Measurements from ENCODE around the gene MIXL1.
A peak's percentile ranks its signal among the peaks of the same experiment; 100 is the strongest.
"Not testable (repeated sequence)": the region's sequence is repeated elsewhere in the genome, so short reads cannot be mapped to it uniquely, and the experiment has no call there.

Gene MIXL1

DNA sequence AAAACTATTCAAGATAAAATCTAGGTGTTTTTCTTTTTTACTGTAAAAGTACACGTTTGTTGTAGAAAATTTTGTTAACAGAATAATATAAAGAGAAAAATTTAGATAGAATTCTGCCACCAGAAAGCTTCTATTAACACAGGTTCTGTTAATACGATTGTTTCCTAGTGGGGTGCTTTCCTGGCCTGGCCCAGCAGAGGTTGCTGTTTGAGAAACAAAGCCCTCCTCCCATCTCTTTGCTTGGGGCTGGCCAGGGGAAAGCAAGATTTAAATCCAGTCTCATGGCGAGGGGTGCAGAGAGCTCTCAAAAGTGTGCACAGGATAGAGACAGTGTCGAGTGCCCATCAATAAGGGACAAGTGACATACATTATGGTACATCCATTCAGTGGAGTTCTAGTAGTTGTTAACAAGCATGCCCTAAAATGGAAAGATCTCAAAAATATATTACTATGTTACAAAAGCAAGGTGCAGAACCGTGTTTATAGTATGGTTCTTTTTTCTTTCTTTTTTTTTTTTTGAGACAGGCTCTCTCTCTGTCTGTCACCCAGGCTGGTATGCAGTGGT, 22.4 kb upstream of the MIXL1 start:
- Histone ChIP-seq H3K27me3 (ENCODE audit: control insufficient read depth, insufficient read depth, low read length) (no peaks in the 10 kb centered on the region), H3K4me1 (ENCODE audit: control insufficient read depth, insufficient read depth, low read length) (peaks cover 8% of the 10 kb centered on the region), H3K9ac (ENCODE audit: low read depth, low read length) (no peak overlapping the region), H3K4me3 (ENCODE audit: low read depth, low read length) (no peak overlapping the region), H3K36me3 (ENCODE audit: control insufficient read depth, insufficient read depth, low read length) (no peaks in the 10 kb centered on the region), H3K27ac (ENCODE audit: low read depth, low read length) (no peak overlapping the region), H3K9me3 (ENCODE audit: control insufficient read depth, insufficient read depth, low read length) (no peaks in the 10 kb centered on the region)

- no peak overlapping the region for H3K4me3 ChIP-seq (ENCODE audit: low read depth, low read length)
Measured at GRCh38 chr1:226202246-226202645, 21.2 kb upstream of the MIXL1 start.

GRCh38 chr1:226202666-226203065, 20.8 kb upstream of the MIXL1 start:
- H3K27ac ChIP-seq (ENCODE audit: low read depth, low read length); H3K27me3 ChIP-seq (ENCODE audit: control insufficient read depth, insufficient read depth, low read length); H3K4me1 ChIP-seq (ENCODE audit: control insufficient read depth, insufficient read depth, low read length); H3K36me3 ChIP-seq (ENCODE audit: control insufficient read depth, insufficient read depth, low read length); H3K4me3 ChIP-seq (ENCODE audit: low read depth, low read length); H3K9ac ChIP-seq (ENCODE audit: low read depth, low read length); H3K9me3 ChIP-seq (ENCODE audit: control insufficient read depth, insufficient read depth, low read length): not testable (repeated sequence)

More at GRCh38 chr1:226202246-226202645, 21.2 kb upstream of the MIXL1 start:
- H3K9ac ChIP-seq (ENCODE audit: low read depth, low read length) = no peak overlapping the region
- no peaks in the 10 kb centered on the region for H3K27me3 ChIP-seq (ENCODE audit: control insufficient read depth, insufficient read depth, low read length)
- H3K36me3 ChIP-seq (ENCODE audit: control insufficient read depth, insufficient read depth, low read length) = no peaks in the 10 kb centered on the region
- peaks cover 8% of the 10 kb centered on the region for H3K4me1 ChIP-seq (ENCODE audit: control insufficient read depth, insufficient read depth, low read length)
- no peak overlapping the region for H3K27ac ChIP-seq (ENCODE audit: low read depth, low read length)
- H3K9me3 ChIP-seq (ENCODE audit: control insufficient read depth, insufficient read depth, low read length) = no peaks in the 10 kb centered on the region

DNA sequence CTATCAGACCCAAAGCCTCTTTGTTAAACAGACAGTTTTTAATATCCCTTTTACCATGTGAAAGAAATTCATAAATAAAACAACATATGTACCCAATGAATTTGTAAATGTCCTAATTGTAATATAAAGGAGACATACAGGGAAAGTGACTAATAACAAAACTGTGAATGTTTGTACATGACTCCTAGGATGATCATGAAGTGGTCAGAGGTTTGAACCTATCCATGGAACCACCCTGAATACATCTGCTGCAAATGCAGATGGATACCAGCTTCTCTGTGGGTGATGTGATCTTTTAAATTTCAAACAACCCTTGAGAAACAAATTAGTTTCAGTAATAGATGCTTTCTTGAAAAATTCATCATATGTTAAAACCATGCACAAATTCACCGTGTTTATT, 20.2 kb upstream of the MIXL1 start:
- H3K4me3 ChIP-seq (ENCODE audit: low read depth, low read length) = no peak overlapping the region
- H3K36me3 ChIP-seq (ENCODE audit: control insufficient read depth, insufficient read depth, low read length) = no peaks in the 10 kb centered on the region
- H3K27me3 ChIP-seq (ENCODE audit: control insufficient read depth, insufficient read depth, low read length) = no peaks in the 10 kb centered on the region
- no peak overlapping the region for H3K27ac ChIP-seq (ENCODE audit: low read depth, low read length)
- H3K9ac ChIP-seq (ENCODE audit: low read depth, low read length) = no peak overlapping the region
- no peaks in the 10 kb centered on the region for H3K9me3 ChIP-seq (ENCODE audit: control insufficient read depth, insufficient read depth, low read length)
- peaks cover 8% of the 10 kb centered on the region for H3K4me1 ChIP-seq (ENCODE audit: control insufficient read depth, insufficient read depth, low read length)

DNA sequence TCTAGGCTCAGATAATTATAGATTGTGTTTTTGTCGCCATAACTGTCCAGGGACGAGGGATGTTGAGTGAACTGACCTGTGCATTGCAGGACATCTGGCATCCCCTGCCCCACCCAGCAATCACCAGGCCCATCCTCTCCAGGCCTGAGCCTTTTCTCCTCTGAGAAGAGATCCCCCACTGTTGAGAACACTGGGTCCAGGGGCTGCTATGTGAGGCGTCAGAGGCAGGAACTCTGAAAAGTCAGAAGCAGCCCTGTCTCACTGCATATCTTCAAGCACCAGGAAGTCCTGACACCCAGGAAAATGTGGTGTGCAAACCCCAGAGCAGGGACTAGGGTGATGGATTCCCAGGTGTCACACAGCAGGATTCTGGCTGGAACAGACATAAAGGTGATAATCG, 19.8 kb upstream of the MIXL1 start:
- no peak overlapping the region for H3K27ac ChIP-seq (ENCODE audit: low read depth, low read length)
- H3K9ac ChIP-seq (ENCODE audit: low read depth, low read length) = no peak overlapping the region
- no peaks in the 10 kb centered on the region for H3K27me3 ChIP-seq (ENCODE audit: control insufficient read depth, insufficient read depth, low read length)
- no peaks in the 10 kb centered on the region for H3K9me3 ChIP-seq (ENCODE audit: control insufficient read depth, insufficient read depth, low read length)
- H3K4me3 ChIP-seq (ENCODE audit: low read depth, low read length) = no peak overlapping the region
- H3K36me3 ChIP-seq (ENCODE audit: control insufficient read depth, insufficient read depth, low read length) = no peaks in the 10 kb centered on the region
- H3K4me1 ChIP-seq (ENCODE audit: control insufficient read depth, insufficient read depth, low read length) = peaks cover 8% of the 10 kb centered on the region

GRCh38 chr1:226204198-226204597, 19.3 kb upstream of the MIXL1 start:
- Histone ChIP-seq H3K36me3 (ENCODE audit: control insufficient read depth, insufficient read depth, low read length) (no peaks in the 10 kb centered on the region), H3K27me3 (ENCODE audit: control insufficient read depth, insufficient read depth, low read length) (peaks cover 1% of the 10 kb centered on the region; the same call in 1 of the 2 replicates), H3K9me3 (ENCODE audit: control insufficient read depth, insufficient read depth, low read length) (no peaks in the 10 kb centered on the region), H3K9ac (ENCODE audit: low read depth, low read length) (no peak overlapping the region), H3K27ac (ENCODE audit: low read depth, low read length) (no peak overlapping the region), H3K4me1 (ENCODE audit: control insufficient read depth, insufficient read depth, low read length) (peaks cover 8% of the 10 kb centered on the region), H3K4me3 (ENCODE audit: low read depth, low read length) (no peak overlapping the region)

GRCh38 chr1:226207048-226207447, 16.4 kb upstream of the MIXL1 start:
- Histone ChIP-seq H3K27me3 (ENCODE audit: control insufficient read depth, insufficient read depth, low read length) (peaks cover 10% of the 10 kb centered on the region; the same call in 1 of the 2 replicates), H3K9ac (ENCODE audit: low read depth, low read length) (no peak overlapping the region), H3K27ac (ENCODE audit: low read depth, low read length) (no peak overlapping the region), H3K9me3 (ENCODE audit: control insufficient read depth, insufficient read depth, low read length) (no peaks in the 10 kb centered on the region), H3K4me3 (ENCODE audit: low read depth, low read length) (no peak overlapping the region), H3K36me3 (ENCODE audit: control insufficient read depth, insufficient read depth, low read length) (no peaks in the 10 kb centered on the region), H3K4me1 (ENCODE audit: control insufficient read depth, insufficient read depth, low read length) (peaks cover 29% of the 10 kb centered on the region)

DNA sequence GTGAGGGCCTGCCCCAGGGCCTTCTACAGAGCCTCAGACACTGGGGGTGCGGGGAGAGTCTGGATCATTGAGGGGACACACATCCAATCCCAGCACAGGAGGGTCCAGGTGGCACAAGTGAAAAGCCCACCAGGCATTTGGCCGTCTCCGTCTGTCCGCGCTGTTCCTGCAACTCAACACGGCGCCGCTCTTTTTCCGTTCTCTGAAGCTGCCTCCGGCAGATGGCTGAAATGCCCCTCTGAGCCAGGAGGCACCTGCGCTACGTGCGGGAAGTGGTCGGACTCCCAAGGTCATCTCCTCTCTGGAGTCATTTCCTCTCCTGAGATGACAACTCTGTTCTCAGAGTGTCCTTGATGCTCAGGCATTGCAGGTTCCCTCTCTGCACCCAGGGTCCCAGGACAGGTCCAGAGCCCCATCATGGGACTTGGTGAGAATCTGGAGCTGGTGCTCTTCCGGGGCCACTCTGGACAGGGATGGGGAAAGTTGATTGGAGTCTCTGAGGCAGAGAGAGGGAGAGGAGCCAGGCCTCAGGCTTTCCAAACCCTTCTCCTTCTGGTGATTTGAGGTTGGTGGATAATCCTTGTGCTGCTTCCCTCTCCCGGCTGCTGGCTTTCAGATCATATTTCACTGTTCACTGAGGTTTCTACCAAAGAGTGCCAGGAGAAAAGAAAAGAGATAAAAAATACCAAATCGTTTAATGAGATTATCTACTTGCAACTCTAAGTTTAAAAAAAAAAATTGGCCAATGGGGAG, 14.0 kb upstream of the MIXL1 start:
- Histone ChIP-seq H3K36me3 (ENCODE audit: control insufficient read depth, insufficient read depth, low read length) (no peaks in the 10 kb centered on the region), H3K4me3 (ENCODE audit: low read depth, low read length) (no peak overlapping the region), H3K4me1 (ENCODE audit: control insufficient read depth, insufficient read depth, low read length) (peaks cover 31% of the 10 kb centered on the region), H3K9me3 (ENCODE audit: control insufficient read depth, insufficient read depth, low read length) (no peaks in the 10 kb centered on the region), H3K27ac (ENCODE audit: low read depth, low read length) (no peak overlapping the region), H3K9ac (ENCODE audit: low read depth, low read length) (no peak overlapping the region), H3K27me3 (ENCODE audit: control insufficient read depth, insufficient read depth, low read length) (peaks cover 10% of the 10 kb centered on the region; the same call in 1 of the 2 replicates)

DNA sequence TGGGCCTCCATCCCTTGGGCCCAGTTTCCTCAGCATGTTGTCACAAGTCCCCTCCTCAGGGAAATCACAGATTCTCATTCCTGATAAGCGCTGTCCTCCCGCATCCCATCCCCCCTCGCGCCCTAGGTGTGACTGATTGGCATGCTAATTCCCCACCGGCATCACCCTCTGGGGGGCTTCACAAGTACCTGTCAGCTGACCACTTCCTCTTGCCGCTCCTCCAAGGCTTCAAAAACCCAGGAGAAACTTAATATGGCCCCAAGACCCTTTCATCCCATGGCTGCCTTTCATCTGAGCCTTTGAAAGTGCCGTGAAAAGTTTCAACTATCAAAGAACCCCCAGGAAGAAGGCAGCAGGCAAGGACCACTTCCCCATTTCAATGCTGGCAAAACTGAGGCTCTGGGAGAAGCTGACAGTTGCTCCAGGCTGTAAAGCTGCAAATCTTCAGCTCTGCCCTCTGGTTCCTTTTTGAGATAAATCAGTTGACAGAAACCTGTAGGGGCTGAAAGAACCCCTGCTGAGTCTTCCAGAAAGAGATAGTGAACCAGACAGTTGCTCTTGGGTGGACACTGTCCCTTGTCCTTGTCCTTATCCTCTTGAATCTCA, 12.8 kb upstream of the MIXL1 start:
- Histone ChIP-seq H3K9me3 (ENCODE audit: control insufficient read depth, insufficient read depth, low read length) (no peaks in the 10 kb centered on the region), H3K4me1 (ENCODE audit: control insufficient read depth, insufficient read depth, low read length) (peaks cover 38% of the 10 kb centered on the region), H3K36me3 (ENCODE audit: control insufficient read depth, insufficient read depth, low read length) (no peaks in the 10 kb centered on the region), H3K27me3 (ENCODE audit: control insufficient read depth, insufficient read depth, low read length) (peaks cover 10% of the 10 kb centered on the region; the same call in 1 of the 2 replicates), H3K4me3 (ENCODE audit: low read depth, low read length) (no peak overlapping the region), H3K27ac (ENCODE audit: low read depth, low read length) (peak overlapping the region; percentile 45), H3K9ac (ENCODE audit: low read depth, low read length) (no peak overlapping the region)

DNA sequence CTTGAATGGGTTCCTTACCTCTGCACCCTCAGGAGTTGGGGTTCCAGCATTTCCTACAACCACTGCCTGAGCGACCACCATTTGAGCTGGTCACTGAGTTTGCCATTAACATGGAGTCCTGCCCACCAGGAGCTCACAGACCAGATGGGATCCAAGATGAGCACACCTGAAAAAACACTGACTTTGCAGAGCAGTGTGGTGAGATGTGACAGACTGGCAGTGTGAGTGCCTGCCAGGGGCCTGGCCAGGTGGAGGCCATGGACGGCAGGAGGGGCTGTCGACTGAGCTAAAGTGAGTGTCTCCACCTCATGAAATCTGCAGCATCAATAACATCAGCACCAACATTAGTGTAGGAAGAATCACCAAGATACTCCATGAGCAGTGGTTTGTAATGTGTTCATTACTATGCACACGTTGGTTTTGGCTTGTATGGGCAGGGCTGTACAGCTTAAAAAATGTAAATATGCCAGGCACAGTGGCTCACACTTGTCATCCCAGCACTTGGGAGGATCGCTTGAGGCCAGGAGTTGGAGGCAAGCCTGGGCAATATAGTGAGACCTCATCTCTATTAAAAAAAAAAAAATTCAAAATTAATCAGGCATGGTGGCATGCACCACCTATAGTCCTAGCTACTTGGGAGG, 12.2 kb upstream of the MIXL1 start:
- no peaks in the 10 kb centered on the region for H3K9me3 ChIP-seq (ENCODE audit: control insufficient read depth, insufficient read depth, low read length)
- H3K36me3 ChIP-seq (ENCODE audit: control insufficient read depth, insufficient read depth, low read length) = no peaks in the 10 kb centered on the region
- peaks cover 10% of the 10 kb centered on the region; the same call in 1 of the 2 replicates for H3K27me3 ChIP-seq (ENCODE audit: control insufficient read depth, insufficient read depth, low read length)
- no peak overlapping the region for H3K9ac ChIP-seq (ENCODE audit: low read depth, low read length)
- H3K4me3 ChIP-seq (ENCODE audit: low read depth, low read length) = no peak overlapping the region
- H3K4me1 ChIP-seq (ENCODE audit: control insufficient read depth, insufficient read depth, low read length) = peaks cover 44% of the 10 kb centered on the region
- peak overlapping the region; percentile 45 for H3K27ac ChIP-seq (ENCODE audit: low read depth, low read length)

- Histone ChIP-seq H3K27ac (ENCODE audit: low read depth, low read length) (no peak overlapping the region), H3K4me1 (ENCODE audit: control insufficient read depth, insufficient read depth, low read length) (peaks cover 46% of the 10 kb centered on the region), H3K36me3 (ENCODE audit: control insufficient read depth, insufficient read depth, low read length) (no peaks in the 10 kb centered on the region), H3K9ac (ENCODE audit: low read depth, low read length) (no peak overlapping the region), H3K4me3 (ENCODE audit: low read depth, low read length) (no peak overlapping the region), H3K9me3 (ENCODE audit: control insufficient read depth, insufficient read depth, low read length) (no peaks in the 10 kb centered on the region), H3K27me3 (ENCODE audit: control insufficient read depth, insufficient read depth, low read length) (peaks cover 10% of the 10 kb centered on the region; the same call in 1 of the 2 replicates)
Measured at GRCh38 chr1:226212545-226212944, 10.9 kb upstream of the MIXL1 start.
